Measurements from ENCODE around the gene RNF144A. TPM values are rescaled to one million over a fixed set of nuclear protein-coding genes. Genes with fewer than 3 reads are reported as not detected.

Gene RNF144A
- total RNA-seq, 1 experiment from 2014 or later: 13.0 TPM

DNA sequence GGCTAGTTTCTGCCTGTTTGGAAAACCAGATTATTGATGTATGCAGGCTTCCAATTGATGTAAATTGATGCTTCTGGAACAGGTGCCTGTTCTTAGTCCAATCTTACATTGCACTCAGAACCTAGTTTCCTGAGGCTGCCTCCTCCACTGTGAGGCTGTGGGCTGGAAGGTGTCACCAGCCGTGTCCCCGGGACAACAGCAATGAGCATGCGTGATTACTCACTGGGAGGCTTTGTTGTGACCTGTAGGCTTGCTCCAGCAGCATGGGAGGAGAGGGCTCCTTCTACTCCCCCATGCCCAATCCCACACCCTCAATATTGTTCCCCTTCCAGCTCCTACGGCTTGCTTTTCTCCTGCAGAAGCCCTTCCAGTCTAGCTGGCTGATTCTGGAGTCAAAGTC lies 28.5 kb upstream of the RNF144A start (continued):
- no peak for TF ChIP-seq ELF1 (IDR thresholded peaks at IDR 0.05; ENCODE audit: borderline replicate concordance, low read depth)
- TF ChIP-seq, protein P1, sequence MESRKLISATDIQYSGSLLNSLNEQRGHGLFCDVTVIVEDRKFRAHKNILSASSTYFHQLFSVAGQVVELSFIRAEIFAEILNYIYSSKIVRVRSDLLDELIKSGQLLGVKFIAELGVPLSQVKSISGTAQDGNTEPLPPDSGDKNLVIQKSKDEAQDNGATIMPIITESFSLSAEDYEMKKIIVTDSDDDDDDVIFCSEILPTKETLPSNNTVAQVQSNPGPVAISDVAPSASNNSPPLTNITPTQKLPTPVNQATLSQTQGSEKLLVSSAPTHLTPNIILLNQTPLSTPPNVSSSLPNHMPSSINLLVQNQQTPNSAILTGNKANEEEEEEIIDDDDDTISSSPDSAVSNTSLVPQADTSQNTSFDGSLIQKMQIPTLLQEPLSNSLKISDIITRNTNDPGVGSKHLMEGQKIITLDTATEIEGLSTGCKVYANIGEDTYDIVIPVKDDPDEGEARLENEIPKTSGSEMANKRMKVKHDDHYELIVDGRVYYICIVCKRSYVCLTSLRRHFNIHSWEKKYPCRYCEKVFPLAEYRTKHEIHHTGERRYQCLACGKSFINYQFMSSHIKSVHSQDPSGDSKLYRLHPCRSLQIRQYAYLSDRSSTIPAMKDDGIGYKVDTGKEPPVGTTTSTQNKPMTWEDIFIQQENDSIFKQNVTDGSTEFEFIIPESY (IDR thresholded peaks at IDR 0.05; ENCODE audit: extremely low read depth, insufficient replicate concordance, low read length): no peak

DNA sequence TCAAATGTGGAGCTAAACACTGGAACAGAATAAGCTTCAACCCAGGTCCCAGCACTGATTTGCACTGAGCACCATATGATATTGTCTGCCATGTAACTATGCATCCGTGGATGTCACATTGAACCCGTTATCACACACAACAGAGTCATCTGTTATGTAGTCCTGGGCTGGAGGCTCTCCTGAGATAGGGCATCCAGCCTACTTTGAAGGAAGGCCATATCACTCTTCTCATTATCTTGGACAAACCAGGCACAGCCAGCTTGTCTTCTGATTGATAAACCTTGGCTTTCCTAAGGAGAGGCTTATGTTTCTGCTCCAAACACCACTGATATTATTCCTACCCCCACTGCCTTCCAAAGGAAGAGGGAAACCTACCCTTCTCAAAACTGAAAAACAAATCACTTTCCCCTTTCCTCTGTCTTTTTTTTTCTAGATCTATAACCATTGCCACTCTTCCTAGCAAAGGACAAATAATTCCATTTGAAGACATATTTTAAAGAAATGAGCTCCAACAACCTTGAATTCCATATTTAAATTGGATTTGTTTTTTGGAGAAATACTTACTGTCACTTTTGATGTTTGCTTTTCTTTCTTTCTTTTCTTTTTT lies 23.2 kb upstream of the RNF144A start:
- TF ChIP-seq, protein P2, sequence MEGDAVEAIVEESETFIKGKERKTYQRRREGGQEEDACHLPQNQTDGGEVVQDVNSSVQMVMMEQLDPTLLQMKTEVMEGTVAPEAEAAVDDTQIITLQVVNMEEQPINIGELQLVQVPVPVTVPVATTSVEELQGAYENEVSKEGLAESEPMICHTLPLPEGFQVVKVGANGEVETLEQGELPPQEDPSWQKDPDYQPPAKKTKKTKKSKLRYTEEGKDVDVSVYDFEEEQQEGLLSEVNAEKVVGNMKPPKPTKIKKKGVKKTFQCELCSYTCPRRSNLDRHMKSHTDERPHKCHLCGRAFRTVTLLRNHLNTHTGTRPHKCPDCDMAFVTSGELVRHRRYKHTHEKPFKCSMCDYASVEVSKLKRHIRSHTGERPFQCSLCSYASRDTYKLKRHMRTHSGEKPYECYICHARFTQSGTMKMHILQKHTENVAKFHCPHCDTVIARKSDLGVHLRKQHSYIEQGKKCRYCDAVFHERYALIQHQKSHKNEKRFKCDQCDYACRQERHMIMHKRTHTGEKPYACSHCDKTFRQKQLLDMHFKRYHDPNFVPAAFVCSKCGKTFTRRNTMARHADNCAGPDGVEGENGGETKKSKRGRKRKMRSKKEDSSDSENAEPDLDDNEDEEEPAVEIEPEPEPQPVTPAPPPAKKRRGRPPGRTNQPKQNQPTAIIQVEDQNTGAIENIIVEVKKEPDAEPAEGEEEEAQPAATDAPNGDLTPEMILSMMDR (IDR thresholded peaks at IDR 0.05 in 2 of 3, conservative IDR thresholded peaks at IDR 0.05 in 1 of 3; ENCODE audit: borderline replicate concordance in 1 of 3, insufficient read depth in 1 of 3, low read depth in 2 of 3, low read length in 2 of 3): no peak
- TF ChIP-seq FOSL1 (IDR thresholded peaks at IDR 0.05; ENCODE audit: low read depth) (no peak), EGR1 (IDR thresholded peaks at IDR 0.05; ENCODE audit: low read depth) (no peak), CEBPB (IDR thresholded peaks at IDR 0.05; ENCODE audit: low read depth) (no peak), EZH2phosphoT487 (IDR thresholded peaks at IDR 0.05; ENCODE audit: borderline replicate concordance) (no peak), JUND (IDR thresholded peaks at IDR 0.05) (no peak), CBX3 (IDR thresholded peaks at IDR 0.05; ENCODE audit: low read depth) (no peak)
- Histone ChIP-seq H3K4me2 (ENCODE audit: low read length) (no peak overlapping the region), H4K20me1 (ENCODE audit: insufficient read depth) (no peaks in the 10 kb centered on the region), H3K79me2 (ENCODE audit: insufficient read depth, low read length) (no peaks in the 10 kb centered on the region), H3K9me2 (ENCODE audit: insufficient read depth) (no peaks in the 10 kb centered on the region), H3K9ac (ENCODE audit: low read length) (no peak overlapping the region), H3K36me3 (ENCODE audit: control insufficient read depth in 1 of 2, insufficient read depth in 2 of 2, low read length in 2 of 2) (no peaks in the 10 kb centered on the region), H3K27ac (ENCODE audit: low read depth, low read length) (no peak overlapping the region), H3K27me3 (ENCODE audit: insufficient read depth, low read length) (peaks cover 5% of the 10 kb centered on the region), H3K4me1 (ENCODE audit: control insufficient read depth in 1 of 2, insufficient read depth in 2 of 2, low read length in 2 of 2) (no peaks in the 10 kb centered on the region), H3K4me3 (replicated peaks in 1 of 2; ENCODE audit: low read depth in 1 of 2, low read length in 2 of 2) (no peak overlapping the region), H3K9me3 (ENCODE audit: control insufficient read depth in 1 of 2, insufficient read depth in 1 of 2, low read depth in 1 of 2, low read length in 2 of 2) (no peaks in the 10 kb centered on the region), H2AFZ (ENCODE audit: low read depth, low read length, poor library complexity, severe bottlenecking) (no peak overlapping the region)
- no TSS peak for BruUV-seq (replicated peaks)
- ChIA-PET POLR2A (no interaction called here), RAD21 (ENCODE audit: low non-redundant PET in 1 of 2, low total read pairs in 2 of 2, uncharacterized antibody in 2 of 2, unreplicated experiment in 2 of 2) (no interaction called here), CTCF (interaction anchor here (1.1 kb wide), 1 partner anchor 23 kb away, joined by 3 read pairs; no protein-coding TSS in a partner anchor)
- ATAC-seq (no peak), DNase-seq (ENCODE audit: low read depth, low spot score) (no peak)
- intact Hi-C loops (cut with micrococcal nuclease): no loop called here

Measured in HCT116 (cell line).